Heart left ventricle (tissue), 13 donors: ENCODE measurements around the gene KCTD7.

Experiments
- CTCF ChIP-seq, 12 donors: fragments of 200-600 bp; sonication (generic) in 4 of 12; IDR thresholded peaks; one replicate each; pipeline versions ENCODE4 v1.5.0 to v1.8.0; 2018 to 2022; ENCODE audit warnings: antibody characterized with exemption in 12 of 12, mild to moderate bottlenecking in 5 of 12
- POLR2A ChIP-seq, 2 donors: fragments of 450-650 bp; IDR thresholded peaks; one replicate each; pipeline ENCODE4 v1.6.1; 2017; ENCODE audit warnings: antibody characterized with exemption in 2 of 2, mild to moderate bottlenecking in 2 of 2, moderate library complexity in 2 of 2
- donor health status: ischemic (EF 13 %, LVEDD 7.1; RV severe dilation, severe dysfunction).
- donor health status: DM: no; HTN: yes; CAD: no.
- donor health status: DM: no; HTN: no; CAD: no.
- donor health status: ischemic (EF 25% LVEDD 6.9; RV normal size, moderate dysfunction).
- donor health status: ischemic (EF 25% LVEDD 5.7; RV mildly dilated, moderate dysfunction).
- donor health status: ischemic (EF 35%, LVEDD 5.7; RV mildly dilated, moderate dysfunction).
- donor health status: nonischemic (EF 11% LVEDD 7.7; RV severe dilation, severe dysfunction).
- donor health status: DM: yes; HTN: yes; CAD: no.
- donor health status: PGD.
- donor health status: ischemic (EF 29% LVEDD 5.4; RV normal size, mild dysfunction).
- donor health status: nonischemic (EF 23%, LVEDD 6.1; RV moderate dilation, normal function).

- TF ChIP-seq CTCF (IDR thresholded peaks at IDR 0.05) (no peak), POLR2A (IDR thresholded peaks at IDR 0.05) (no peak)
Observed at GRCh38 chr7:66602159-66602558, 26.5 kb upstream of the KCTD7 start.
